ENCODE results near the gene RAB27A.
"Not testable (repeated sequence)": the region's sequence is repeated elsewhere in the genome, so short reads cannot be mapped to it uniquely, and the experiment has no call there.

Gene RAB27A

DNA sequence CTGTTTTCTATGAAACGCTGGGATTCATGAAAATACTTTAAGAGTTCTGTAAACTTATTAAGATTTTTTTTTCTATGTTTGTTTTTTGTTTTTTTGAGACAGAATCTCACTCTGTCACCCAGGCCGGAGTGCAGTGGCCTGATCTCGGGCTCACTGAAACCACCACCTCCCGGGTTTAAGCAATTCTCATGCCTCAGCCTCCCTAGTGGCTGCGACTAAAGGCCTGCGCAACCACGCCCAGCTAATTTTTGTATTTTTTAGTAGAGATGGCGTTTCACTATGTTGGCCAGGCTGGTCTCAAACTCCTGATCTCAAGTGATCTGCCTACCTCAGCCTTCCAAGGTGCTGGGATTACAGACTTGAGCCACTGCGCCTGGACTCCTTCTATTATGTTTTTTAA is 39.7 kb downstream of the RAB27A start:
- not testable (repeated sequence) for DNase-seq

DNA sequence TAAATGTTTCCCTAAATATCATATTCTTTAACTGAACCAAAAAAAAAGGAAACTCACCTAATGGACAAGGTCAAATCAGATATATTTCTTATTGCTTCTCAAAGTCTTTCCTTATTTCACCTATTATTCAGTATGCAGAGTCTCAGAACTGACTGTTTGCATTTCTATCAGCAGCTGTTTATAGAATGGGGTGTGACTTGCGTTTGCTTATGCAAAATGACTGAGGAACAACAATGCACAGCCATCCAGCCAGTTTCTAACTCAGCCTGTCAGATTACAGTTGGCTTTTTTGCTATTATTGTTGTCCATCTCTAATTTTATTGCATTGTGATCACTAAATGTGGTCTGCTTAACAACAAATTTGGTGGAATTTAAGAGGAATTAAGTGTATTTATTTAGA is 40.7 kb downstream of the RAB27A start:
- DNase-seq: no peak

DNA sequence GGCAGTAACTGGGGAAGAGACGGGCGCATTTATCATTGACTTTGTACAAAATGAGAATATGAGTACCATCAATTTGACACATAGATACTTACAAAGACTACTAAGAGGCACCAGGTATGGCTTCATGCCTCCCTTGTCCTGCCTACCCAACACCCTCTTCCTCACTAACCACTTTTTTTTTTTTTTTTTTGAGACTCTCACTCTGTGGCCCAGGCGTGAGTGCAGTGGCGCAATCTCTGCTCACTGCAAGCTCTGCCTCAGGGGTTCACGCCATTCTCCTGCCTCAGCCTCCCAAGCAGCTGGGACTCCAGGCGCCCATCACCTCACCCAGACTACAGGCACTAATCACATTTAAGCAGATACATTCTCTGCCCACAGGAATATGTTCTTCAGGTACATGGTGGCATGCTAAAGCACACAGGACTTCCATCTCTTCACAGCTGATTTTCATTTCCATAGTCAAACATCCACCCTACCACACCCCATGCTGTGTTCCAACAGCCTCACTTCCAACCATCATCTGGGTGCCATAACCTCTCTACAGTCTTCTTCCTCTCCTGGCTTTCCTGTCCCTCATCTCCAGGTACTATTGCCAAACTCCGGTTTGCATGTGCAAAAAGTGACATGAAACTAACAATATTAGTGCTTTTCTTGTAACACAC is 41.7 kb downstream of the RAB27A start:
- DNase-seq: no peak

DNA sequence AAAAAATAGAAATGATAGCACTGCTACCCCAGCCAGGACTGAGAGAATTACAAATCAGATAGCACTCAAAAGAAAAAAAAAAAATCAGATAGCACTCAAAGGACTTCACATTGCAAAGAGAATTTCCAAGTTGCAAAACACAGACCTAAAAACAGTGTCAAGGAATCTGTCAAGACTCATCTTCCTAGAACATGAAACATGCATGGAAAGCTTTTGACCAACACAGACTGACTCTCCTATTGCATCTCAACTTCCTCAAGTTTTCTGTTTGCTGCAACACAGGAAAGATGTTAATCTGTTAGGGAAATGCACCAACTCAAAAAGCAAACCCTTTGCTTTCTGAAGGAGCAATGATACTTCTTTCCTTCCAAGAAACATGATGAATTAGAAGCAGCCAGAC is 42.3 kb downstream of the RAB27A start:
- no peak for DNase-seq

DNA sequence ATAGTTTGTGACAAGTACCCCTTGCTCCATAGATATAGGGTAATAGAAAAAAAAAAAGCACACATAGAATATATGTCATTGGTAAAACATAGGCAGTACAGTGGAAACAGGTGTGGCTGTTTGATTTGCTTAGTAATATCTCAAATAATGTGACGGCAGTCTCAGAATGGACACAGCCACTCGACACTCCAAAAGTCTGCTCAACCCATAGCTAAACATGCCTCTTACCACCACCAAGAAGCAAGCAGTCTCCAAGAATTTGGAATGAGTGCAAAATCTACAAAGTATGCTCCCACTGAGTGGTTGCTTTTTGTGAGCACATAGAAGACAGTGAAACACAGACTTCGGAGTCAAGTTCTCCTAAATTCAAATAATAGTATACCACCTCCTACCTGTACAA is 43.0 kb downstream of the RAB27A start:
- DNase-seq: no peak

DNA sequence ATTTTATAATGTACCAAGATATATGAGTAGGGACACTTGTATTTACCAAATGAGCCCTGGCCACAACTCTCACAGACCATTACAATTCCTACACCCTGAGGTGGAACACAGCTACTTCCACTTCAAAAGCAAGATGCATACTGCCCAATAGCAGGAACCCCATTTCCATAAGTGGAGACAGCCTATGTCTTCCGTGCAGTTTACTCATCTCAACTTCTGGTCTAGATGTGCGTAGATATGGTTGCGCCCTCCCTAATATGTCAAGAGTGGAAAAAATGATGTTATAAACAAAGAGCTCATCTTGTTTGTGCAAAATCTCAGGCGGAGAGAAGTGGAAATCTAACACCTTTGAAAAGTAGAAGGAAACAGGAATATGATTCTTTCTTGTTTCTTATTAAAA is 44.6 kb downstream of the RAB27A start:
- DNase-seq: no peak

DNA sequence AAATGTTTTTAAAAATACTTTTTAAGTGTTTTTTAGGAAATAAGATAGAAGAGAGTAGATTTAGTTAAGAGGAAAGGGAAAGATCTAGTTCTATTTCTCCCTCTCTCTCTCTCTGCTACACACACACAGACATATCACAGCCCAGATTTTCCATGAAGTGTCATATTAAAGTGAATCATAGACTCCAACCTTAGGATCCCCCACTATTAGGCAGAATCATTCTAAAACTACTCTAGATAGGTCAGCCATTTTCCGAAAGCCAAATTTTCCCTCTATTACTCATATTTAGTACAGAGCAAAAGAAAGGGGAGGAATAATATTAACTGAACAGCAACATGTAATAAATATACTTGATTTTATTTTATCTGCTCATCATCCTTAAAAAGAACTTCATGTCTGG is 47.7 kb downstream of the RAB27A start:
- DNase-seq: no peak

DNA sequence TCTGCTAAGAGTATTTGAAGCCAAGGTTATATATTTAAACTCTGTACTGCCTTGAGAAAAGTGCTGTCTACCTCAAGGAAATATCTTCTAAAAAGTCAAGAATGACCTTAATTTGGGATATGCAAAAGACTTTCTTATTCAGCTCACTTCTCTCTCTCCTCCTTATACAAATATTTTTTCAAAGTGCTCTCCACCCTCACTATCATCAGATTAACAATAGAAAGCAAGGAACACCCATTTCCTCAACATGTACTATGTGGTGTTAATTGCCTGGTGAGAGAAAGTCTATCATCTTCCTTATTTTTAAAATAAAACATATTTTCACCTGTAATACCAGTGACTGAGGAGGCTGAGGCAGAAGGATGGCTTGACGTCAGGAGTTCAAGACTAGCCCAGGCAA is 48.4 kb downstream of the RAB27A start:
- no peak for DNase-seq

DNA sequence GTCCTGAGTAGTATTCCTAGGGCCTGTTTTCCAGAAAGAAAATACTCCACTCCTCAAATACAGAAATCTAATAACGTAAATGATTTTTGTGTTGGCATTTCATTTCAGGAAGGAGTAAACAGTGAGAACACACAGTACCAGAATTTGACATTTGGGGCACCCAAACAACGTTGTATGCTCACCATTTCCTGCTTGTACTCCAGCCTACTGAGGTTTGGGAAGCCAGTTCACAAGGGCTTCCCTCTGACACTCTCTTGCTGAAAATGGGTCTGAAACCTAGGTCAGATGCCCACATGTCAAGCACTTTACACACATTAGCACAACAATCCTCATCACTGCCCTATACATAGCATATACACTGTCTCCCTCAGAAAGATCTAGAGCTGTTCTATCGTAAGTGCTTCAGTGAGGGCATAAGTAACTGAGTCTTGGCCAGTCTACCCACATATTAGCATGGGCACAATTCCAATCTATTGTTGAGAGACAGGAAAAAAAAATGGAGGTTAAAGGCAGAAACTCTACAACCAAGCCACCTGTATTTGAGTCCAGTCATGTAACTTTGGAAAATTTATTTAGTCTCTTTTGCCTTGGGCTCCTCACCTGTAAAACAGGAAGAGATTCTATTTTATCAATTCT is 49.4 kb downstream of the RAB27A start:
- DNase-seq: peak; percentile 30

DNA sequence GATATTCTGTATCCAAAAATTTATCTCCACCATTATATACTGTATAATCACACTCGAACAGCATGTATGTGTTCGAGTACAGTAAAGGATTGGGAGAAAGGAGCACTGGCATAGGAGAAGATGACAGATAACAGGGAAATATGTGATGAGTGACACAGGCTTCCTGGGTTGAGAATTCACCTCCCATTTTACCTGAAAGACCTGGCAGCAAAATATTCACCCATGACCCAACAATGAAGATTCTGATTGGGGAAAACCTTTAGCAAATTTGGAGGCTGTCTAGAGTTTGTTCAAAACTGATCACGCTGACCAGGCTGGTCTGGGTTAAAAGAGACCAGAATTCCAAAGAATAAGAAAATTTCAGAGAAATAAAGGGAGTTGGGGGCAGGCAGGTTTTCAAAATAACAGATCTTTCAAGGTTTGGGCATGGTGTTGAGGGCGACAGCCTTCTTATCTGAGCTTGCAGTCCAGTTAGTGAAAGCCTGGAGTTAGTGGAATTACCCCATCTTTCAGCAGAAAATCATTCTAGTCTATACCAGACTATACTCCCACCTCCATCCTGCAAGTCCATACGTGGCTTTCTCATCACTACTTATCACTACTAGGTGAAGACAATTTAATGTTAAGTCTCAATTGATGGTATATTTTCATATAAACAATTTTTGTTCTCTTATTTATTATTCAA is 50.0 kb downstream of the RAB27A start:
- DNase-seq: no peak

DNA sequence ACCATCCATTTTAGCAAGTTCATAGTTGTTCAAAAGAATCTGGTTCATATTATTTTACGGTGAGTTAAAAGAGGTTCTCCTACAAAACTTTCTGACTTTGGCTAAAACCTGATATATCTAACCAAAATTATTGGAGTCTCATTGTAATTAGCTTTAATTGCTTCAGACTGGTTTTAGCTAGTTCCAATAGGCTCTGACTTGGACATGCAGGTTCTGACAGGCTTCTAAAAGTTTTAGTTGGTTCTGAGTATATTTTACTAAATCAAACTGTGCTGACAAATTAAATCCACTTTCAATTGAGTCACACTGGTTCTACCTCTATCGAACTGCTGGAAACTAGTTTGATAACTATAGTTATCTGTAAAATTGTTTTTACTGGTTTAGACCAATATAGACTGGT is 50.7 kb downstream of the RAB27A start:
- no peak for DNase-seq

DNA sequence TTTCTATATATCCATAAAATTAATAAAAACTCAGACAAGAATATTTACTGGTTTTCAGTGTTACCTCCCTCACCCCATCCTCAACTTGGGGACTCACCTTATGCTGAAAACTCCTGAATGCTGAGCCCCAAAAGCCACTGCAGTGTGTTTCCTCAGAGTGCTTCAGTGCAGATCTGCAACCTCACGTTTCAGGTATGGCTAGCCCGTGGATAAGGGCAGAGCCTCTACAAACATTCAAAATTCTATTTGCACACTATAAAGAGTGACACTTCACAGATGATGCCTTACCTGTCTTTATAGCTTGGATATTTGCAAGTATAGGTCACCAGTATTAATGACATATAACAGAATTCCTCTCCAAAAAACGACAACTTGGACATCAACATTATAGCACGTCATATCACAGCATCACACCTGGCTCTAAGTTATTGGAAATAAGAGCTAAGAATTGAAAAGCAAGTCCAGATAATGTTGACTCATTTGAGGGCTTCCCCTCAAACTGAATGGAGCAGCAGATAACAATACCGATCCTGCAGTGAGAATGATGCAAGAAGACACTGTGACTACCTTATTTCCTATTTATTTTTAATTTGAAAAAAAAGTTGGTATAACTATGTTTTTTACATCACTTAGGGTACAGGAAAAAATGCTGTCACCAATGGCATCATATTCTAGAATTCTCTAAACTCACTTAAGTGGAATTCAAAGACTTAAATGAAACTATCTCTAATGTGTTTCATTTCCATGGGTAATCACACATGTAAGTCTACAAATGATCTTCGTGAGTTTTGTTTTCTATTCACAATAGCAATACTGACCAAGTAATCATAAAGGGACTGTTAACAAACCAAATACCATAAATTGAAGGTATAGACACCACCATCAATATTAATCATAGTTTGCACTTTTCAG is 52.1 kb downstream of the RAB27A start:
- DNase-seq: no peak

DNA sequence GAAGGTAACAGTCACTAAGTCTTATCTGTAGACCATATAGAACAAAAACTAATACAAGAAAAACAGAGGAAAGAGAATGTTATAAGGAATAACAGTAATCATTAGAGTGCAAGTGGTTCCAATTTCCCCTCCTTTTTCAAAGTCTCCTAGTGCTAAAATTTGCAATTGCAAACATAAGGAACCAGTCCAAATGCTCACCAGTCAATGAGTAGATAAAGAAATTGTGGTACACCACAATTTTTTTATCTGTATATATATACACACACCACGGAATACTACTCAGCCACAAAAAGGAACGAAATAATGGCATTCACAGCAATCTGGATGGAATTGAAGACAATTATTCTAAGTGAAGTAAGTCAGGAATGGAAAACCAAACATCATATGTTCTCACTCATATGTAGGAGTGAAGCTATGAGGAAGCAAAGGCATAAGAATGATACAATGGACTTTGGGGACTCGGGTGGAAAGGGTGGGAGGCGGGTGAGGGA is 54.0 kb downstream of the RAB27A start:
- no peak for DNase-seq

DNA sequence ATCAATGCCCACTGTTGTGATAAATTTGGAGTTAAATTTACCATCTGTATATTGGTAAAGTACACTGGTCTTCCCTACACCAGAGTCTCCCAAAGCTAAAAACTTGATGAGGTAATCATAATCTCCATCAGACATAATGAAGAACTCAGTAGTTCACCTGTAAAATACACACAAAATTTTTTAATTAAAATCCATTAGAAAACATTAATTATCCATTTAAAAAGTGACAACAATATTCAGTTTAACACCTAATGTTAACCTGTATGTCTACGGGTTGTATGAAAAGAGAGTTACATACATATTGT is 54.9 kb downstream of the RAB27A start:
- no peak for DNase-seq

DNA sequence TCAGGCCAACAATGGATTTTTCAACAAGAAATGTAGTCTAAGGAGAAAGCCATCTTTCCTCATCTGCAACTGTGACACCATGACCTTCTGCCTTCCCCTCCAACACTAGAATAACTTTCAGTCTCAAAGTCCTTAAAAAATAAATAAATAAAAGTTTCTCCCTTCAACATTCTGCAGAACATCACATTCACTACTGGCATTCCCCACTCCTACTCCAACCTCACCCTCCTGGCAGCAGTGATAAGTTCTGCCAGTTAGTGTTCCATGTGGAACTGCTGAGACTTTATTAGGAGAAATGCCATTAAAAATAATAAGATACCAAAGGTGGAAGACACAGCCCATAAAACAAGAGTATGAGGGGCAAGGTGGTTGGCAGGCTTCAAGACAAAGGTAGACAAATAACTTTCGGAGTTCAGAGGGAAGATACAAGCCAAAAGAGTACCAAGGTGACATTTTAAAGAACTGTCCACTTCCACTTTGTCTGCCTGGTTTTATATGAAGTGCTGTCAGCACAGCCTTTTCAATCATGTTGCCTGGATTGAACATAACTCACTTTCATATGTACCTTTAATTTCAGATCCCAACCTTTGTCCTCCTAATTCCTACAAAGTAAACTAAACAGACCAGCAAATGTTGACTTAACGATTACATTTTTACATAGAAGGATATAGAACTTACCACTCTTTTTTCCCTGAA is 55.4 kb downstream of the RAB27A start:
- no peak for DNase-seq

DNA sequence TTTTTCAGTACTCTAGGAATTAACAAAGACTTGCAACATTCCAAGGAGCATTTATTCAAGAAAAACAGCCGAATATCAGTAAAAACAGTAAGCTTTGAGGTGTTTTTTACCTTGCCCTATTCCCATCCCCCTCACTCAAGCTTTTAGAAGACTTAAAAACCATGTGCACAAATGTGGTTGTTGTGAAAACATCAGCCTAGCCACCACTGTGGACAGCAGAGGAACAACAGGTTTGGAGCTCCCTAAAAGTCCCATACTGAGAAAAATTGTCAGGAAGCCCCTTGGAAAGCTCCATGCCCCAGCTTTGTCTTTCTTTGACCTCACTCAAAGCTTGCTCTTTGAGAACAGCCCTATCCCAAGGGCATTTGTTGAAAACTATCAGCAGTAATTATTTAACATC is 58.2 kb downstream of the RAB27A start:
- no peak for DNase-seq

DNA sequence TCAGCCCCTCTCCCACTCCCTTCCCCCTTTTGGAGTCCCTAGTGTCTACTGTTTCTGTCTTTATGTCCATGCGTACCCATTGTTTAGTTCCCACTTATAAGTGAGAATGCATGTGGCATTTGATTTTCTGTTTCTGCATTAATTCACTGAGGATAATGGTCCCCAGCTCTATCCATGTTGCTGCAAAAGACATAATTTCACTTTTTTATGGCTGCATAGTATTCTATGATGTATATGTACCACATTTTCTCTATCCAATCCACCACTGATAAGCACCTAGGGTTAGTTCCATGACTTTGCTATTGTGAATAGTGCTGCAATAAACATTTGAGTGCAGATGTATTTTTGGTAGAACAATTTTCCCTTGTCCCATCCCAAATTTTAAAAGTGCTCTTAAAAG is 58.7 kb downstream of the RAB27A start:
- DNase-seq: no peak

DNA sequence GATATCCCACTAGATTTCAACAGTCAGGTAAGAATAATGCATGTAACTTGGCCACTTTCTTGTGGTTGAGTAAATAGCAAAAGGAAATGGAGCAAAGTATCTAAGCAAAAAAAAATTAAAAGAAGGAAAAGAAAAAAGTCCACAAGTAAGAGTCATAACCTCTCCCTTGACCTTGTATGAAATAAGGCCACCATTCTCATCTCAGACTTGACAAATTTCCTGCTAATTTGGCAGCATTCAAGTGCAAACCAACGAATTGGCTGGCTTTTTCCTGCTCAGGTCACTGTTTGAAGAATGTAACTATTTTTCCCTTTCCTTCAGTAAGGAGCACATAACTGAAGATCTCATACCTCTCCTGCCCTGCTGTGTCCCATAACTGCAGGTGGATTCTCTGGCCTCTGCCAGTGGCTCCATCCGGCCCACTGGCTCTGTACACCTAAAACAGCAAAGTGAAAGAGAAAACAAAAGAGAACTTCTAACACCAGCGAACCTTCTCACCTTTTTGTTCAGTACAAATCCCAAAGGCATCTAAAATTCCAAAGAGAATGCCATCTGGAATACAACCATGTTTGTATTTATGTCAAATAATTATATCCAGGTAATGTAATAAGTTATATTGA is 59.5 kb downstream of the RAB27A start:
- peak; percentile 34 for DNase-seq

DNA sequence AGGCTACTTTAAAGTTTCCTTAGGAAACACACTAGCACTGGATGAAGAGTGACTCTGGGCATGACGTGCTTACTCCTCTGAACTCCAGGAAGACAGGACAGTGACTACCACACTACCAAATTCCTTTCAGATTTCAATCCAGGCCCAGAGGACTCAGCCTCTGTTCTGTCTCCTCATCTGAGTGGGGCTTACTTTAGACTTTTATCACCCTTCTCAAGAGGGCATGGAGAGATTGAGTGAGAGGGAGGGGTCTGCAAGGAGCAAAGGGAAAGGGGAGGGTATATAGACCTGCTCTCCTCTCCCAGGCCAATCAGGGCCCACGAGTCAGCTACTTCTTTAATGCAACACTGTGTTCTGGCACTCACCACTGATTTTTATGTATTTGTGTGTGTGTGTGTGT is 63.5 kb downstream of the RAB27A start:
- no peak for DNase-seq

DNA sequence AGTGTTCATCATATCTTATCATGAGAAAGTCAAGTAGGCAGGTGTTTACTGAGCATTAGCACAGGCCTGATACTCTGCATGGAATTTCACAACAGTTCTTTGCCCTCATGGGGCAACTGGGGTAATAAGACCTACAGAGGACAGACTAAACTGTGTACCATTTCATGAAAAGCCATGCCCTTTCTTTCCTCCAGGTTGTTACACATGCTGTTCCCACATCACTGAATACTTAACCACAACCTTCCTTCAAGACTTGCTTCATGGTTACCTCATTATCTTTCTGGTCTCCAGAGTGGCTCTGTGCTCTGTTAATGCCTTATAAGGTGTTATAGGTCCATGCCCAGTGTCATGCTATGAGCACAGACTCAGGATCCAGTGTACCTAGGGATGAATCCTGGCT is 64.7 kb downstream of the RAB27A start:
- DNase-seq: peak; percentile 44

DNA sequence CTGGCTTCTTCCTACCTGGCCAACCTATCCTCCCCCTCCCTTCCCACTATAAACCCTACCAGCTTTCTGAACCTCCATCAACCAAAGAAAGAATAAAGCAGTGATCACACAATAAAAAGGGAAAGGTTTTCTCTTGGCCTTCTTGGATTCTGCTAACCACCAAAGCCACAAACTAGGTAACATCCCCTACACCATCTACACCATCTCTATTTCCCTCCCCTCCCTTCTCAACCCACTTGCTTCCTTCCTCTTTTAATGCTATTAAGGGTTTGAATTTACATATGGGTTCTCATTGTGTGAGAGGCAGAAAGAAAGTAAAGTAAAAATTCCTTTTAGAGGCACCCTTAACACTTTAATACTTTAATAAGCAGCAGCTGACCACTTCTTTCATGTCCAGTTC is 67.0 kb downstream of the RAB27A start:
- peak; percentile 50 for DNase-seq

Data from CD4-positive, alpha-beta T cell treated with Interleukin-10 for 1 hour (primary cell).